ENCODE results near the gene FAH.

DNA sequence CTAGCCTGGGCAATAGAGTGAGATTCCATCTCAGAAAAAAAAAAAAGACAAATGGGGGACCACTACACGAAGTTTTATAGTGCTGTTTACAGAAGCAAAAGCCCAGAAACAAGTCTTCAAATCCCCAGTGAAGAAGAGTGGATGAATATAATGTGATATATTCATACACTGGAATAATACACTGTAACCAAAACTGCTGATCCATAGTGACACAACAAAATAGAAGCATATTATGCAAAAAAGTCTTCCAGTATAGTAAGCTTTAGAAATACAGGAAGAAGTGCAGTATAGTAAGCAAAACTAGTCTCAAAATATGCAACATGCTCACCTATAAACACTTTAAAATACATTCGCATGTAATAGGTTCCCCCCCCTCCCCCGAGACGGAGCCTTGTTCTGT is 11.9 kb upstream of the FAH start:
- TF ChIP-seq, protein P1, sequence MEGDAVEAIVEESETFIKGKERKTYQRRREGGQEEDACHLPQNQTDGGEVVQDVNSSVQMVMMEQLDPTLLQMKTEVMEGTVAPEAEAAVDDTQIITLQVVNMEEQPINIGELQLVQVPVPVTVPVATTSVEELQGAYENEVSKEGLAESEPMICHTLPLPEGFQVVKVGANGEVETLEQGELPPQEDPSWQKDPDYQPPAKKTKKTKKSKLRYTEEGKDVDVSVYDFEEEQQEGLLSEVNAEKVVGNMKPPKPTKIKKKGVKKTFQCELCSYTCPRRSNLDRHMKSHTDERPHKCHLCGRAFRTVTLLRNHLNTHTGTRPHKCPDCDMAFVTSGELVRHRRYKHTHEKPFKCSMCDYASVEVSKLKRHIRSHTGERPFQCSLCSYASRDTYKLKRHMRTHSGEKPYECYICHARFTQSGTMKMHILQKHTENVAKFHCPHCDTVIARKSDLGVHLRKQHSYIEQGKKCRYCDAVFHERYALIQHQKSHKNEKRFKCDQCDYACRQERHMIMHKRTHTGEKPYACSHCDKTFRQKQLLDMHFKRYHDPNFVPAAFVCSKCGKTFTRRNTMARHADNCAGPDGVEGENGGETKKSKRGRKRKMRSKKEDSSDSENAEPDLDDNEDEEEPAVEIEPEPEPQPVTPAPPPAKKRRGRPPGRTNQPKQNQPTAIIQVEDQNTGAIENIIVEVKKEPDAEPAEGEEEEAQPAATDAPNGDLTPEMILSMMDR (optimal IDR thresholded peaks at IDR 0.05 in 1 of 3, IDR thresholded peaks at IDR 0.05 in 1 of 3, conservative IDR thresholded peaks at IDR 0.05 in 1 of 3; ENCODE audit: extremely low read depth in 1 of 3, insufficient read depth in 2 of 3, low read length in 3 of 3) = no peak
- no peak for TF ChIP-seq EZH2 (IDR thresholded peaks at IDR 0.05; ENCODE audit: low read length)

All from keratinocyte (primary cell).